AG08395 (cell line): ENCODE results near the gene PDZK1IP1.

Experiments used
- DNase-seq: peaks from one replicate; pipeline ENCODE4 v3.0.0; 2012; ENCODE audit warnings: mixed read lengths, low spot score

Gene PDZK1IP1, protein sequence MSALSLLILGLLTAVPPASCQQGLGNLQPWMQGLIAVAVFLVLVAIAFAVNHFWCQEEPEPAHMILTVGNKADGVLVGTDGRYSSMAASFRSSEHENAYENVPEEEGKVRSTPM

DNA sequence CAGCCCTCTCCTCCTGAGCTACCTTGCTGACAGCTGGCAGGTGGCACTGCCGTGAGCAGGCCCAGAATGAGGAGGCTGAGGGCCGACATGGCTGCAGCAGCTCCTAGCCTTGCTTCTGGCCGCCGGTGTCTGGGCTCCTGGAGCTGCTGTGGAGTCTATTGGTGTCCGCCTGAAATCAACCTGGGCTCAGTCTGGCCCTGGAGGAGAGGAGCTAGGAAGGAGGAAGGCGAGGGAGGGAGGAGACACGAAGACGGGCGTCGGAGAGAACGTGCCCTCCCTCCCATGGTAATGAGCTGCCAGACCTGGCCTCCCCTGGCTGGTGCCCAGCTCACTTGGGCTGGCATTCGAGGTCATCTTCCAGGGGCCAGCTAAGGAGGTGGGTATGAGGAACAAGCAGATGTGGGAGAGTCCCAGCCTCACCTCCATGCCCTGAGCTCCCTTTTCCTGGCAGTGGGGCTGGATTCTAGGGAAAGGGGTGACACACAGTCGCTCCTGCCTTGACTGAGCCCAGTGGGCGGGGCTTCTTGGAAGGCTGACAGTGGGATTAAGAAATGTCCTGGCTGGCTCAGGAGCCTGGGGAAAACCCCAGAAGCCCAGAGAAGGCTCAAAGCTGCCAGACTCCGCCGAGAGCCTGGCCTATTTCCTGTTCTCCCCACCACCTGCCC lies at the start of gene PDZK1IP1:
Gene PDZK1IP1 (minus strand): TSS at position 193 of the 665 bp plus-strand sequence. CDS start 104 bp downstream, at position 89.
- peak; percentile 90 for DNase-seq

DNA sequence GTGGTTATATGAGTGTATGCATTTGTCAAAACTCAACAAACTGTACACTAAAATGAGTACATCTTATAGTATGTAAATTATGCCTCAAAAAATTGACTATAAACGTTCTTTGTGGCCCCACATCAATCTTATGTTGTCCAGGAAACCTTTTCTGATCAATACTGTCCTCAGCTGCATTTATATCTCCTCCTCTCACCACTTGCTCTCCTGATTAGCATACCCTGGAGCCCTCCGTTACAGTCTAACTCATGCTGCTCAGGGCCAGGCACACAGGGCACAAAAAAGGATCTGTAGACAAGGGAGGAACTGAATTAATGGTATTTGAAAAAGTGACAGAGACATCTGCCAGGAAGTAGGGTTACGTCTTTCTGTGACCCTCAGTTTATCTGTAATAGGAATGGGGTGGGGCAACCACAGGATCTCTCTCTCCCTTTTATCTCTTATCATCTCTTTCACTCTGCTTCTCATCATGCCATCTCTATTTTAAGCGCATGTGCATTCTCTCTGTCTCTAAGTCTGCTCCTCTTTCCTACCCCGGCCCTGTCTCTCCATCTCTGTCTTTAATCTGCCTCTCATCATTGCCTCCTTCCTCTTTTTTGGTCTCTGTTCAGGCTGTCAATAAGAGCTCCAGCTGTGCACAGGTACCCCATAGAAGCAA lies 49.2 kb upstream of the PDZK1IP1 start:
- no peak for DNase-seq

DNA sequence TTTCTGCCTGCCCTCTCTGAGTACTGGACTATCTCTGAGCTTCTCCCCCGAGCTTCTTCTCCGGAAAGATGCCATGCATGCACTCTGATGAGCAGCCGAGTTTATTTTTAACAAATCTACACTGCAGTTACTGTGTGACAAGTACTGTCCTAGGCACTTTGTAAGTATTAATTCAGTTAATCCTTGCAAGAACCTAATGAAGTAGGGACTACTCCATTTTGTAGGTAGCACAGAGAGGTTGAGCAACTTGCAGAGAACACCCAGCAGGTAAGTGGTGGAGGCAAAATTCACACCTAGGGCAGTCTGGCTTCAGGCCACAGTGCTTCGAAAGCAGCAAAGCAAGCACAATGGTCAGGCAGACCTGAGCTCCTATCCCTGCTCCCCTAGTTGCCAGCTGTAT lies 46.0 kb upstream of the PDZK1IP1 start:
- DNase-seq = no peak

DNA sequence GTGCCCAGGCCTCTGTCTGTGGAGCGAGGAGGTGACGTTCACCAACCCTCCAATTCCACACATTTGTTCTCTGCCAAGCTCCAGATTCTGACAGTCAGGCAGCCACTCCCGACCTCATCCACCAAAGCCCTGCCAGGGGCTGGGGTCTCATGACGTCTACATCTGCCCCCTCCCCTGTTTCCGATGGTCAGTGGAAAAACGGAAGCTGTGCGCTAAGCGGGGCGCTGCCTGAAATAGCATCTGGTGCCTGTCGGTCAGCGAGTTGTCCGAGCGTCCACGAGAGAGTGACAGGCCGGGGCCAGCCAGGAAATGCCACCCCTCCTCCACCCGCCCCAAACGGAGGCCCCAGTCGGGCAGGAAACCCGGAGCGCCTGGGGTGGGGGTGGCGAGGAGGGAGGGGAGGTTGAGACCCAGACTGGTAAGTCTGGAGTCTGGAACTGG lies 45.4 kb upstream of the PDZK1IP1 start:
- no peak for DNase-seq

DNA sequence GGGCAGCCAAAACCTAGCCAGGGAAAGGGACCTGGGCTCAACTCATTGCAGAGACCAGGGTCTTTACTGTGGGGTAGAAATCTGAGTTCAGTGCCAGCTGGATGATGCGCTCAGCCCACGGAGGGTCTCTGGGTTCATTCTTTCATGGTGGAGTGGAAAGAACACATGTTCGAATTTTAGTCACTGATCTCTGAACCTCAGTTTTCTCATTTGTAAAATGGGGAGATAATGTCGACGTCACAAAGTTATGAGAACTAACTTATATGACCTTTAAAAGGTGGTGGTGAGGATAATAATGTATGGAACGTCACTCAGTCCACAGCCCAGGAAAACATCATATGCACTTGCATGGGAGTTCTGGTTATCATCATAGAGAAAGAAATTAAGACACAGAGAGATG lies 43.4 kb upstream of the PDZK1IP1 start:
- no peak for DNase-seq

DNA sequence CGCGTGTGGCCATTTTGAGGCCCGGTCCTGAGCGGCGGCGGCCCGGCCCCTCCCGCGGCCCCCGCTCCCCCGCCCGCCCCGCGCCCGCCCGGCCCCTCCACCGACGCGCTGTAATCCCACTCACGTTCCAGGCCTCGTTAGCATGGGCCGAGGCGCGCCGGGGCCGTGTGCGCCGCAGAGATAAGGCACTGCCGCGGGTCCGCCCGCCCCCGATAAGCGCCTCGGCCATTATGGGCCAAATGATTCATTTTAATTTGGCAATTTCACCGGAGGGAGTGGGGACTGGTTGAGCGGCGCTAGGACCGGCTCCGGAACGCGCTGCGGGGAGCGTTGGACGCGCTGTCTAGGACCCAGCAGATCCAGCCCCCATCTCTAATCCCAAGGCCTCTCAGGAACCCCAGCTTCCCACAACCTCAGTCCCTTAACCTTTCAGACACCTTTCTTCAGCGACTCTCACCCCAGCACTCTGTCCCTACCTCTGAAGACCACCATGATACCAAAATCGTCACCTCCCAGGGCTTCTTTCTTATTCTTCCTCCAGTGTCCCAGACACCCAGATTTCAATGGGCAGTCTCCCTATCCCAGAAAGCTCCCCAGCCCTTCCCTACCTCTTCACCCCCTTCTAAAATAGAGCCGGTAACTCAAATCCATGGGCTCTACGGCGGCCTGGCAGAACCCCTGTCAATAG lies 42.5 kb upstream of the PDZK1IP1 start, which contains the start of gene TAL1:
Gene TAL1 (minus strand): TSS at position 39 of the 688 bp plus-strand sequence. CDS start 6,337 bp downstream, outside the sequence.
- no peak for DNase-seq

DNA sequence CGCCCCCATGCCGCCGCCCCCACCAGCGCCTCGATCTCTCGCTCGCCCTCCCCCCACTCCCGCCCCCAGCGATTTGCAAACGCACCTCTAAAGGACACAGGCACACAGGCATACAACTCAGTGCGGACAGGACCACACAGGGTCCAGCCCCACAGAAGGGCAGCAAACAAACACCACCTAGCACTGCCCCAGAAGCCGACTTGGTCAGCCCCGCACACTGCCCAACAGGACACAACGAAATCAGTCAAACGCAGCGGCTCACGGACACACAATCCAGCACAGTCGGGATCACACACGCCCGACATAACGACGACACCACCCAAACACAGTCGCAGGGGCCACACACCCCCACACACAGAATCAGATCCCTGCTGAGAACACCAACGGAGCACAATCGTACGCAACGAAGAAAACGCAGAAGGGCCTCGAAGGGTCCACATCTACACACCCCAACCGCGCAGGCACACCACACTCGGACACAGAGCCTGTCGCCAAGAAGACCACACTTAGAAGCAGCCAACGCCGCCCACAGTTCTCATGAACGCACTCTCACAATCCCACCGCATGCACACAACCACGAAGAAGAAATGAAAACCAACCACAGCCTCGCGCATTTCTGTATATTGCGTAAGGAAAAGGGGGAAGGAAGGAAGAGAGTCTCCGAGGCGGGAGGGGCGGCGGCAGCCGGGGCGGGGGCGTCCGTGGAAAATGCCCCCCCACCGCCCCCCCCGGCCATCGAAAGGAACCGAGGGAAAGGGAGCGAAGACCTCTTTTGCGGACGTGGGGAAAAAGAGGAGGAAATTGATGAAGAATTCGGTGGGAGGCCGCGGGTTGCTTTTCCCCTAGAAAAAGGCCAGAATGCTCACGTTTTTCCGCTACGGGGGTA lies 41.7 kb upstream of the PDZK1IP1 start:
- no peak for DNase-seq

DNA sequence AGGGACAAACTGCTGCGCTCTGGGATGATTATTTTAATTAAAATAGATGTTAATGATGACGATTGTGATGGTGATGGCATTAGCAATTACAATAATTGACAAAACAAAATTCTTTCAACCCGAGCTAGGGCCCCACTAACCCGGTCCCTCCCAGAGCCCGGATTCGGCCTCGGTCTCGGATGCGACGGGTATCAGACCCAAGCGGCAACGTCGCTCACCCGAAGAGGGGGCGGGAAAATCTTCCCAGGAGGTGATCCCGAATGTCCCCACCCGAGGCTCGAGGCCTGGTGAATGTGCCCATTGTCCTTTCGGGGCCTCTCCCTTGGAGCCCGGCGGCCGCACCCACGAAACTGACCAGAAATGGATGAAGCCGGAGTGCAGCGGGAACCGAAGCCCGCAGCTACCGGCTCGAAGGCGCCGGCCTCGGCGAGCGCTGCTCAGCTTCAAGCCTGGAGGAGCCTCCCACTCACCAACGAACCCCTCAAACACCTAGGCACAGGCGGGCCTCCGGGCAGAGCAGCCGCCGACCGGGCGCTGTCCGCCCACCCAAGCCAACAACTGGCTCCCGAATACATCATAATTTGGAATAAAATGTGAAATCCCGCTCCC lies 41.0 kb upstream of the PDZK1IP1 start:
- DNase-seq = no peak

DNA sequence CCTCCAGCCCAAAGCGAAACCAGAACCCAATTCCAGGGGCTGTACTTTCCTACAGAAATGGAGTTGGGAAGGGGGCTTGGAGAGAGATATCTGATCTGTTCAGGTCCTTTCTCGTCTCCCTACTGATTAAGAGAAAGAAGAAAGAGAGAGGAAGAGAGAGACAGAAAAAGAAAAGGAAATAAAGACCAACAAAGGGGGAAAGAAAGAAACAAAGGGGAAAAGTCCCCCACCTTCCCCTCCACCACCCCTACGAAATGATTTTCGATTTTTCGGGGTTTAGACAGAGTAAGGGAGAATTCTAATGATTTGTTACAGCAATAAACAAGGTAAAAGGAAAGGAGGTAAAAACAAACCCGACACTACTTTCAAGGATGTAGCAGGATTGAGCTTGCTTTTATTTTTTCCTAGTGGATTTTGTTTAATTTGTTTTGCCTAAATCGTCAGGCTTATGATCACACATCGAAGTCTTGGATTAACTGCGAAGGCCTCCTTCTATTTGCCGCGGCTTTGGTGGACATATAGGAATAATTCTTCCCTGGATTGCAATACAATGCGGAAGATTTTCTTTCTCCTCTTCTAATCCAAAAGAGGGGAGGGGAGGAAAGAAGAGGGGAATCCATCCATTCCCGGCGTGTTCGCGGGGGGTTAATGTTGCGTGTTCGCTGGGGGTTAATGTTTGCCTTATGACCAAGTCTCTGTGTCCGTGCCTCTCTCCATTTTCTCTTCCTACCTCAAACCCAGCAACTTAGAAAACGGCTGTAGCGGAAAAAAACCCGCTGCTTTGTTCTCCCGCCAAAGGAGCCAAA lies 40.3 kb upstream of the PDZK1IP1 start:
- no peak for DNase-seq

DNA sequence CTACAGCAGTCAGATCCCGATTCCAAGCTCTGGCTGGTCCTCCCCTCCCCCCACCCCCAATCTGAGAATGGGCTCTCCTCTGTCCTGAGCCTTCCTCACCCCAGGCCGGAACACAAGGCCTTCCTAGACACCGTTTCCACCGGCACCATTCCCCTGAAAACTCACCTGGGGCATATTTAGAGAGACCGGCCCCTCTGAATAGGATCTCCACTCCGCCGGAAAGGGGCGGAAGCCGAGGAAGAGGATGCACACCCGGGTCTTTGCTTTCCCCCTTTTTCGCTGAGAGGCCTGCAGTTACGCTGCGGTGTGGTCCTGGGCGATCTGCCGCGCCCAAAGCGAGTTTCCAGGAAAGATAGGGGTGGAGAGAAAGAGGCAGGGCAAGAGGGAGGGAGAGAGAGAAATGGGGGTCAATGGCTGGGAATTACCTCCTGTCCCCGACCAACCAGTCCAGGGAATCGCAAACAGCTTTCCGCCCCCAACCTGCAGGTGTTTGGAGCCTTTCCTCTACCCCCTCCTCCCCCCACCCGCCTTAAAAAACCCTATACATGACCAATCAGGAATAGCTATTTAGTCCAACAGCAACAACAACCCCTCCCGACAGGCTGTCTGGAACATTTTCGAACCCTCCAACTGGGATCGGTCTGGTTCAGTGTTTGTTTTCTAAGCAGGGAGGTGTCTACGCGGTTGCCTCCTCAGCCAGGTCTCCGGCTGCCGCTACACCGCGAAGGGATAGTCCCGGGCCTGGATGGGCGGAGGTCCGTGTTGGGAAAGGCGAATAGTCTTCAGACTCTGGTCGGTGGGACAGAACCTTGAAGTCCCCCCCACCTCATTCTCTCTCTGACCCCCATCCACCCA lies 39.4 kb upstream of the PDZK1IP1 start:
- DNase-seq = no peak

DNA sequence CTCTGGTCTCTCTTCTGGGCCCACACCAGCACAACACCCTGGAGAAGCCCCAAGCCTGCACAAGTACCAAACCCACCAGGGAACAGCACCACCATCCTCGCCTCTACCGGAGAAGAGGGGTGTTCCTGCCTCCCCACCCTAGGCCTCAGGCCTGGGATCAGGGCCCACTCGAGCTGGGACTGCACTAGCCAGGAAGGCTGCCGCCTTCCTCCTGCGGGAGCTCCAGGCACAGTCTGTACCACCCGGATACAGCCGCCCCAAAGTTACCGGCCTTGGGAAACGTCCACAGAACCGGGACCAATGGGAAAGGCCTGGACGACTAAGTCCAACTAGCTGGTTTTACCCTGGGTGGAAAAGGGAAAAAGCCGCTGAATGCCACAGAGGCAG lies 38.8 kb upstream of the PDZK1IP1 start:
- no peak for DNase-seq

DNA sequence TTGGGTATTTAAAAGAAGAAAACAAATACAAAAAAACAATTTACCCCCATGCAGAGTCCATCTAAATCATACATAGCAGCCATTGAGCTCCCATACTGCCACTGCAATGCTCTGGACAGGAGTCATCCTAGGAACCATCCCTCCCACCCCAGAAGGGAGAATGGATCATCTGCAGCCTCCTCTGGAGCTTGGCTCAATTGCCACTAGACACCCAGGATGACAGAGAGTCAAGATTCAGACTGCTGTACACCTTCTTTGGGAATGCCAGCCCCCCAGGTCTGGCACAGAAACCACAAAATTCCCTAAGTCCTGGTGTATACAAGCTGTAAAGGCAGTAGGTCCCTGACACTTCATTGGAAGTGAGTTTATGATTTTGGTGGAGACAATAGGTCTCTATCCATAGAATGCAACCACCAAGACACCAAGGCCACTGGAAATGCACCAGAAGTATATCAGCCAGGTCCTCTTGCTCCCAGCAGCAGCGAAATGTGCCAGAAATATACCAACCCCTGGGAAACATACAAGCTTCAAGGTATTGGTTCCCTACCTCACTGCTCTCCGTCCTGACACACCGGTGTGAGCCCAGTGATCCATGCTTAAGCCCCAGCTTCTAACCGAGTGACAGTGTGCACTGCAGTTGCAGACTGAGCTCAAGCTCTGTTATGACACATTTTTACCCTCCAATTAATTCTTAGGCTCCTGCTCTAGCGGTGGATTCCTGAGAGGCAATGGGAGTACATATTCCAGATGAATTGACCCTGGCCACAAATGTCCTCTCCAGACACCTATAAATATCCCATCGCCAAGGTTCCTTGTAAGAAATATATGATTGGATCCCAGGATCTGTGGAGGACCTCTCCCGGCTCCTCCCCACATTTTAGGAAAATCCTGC lies 37.8 kb upstream of the PDZK1IP1 start:
- no peak for DNase-seq

DNA sequence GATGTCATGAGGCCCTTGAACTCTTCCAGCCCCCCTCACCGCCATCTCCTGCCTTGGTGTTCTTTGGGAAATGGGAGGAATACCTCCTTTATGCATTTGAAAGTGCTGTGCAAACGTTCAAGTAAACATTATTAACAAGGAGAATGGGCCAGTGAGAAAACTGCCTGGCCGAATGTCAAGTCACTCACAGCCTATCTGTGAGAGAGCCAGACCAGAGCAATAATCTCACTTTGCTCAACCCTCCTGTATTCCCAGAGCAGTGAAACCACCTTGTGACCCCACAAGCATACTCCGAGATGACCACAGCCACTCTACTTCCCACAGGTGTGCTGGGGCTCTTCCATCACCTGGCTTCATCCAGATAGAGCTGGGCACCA lies 37.0 kb upstream of the PDZK1IP1 start:
- no peak for DNase-seq

DNA sequence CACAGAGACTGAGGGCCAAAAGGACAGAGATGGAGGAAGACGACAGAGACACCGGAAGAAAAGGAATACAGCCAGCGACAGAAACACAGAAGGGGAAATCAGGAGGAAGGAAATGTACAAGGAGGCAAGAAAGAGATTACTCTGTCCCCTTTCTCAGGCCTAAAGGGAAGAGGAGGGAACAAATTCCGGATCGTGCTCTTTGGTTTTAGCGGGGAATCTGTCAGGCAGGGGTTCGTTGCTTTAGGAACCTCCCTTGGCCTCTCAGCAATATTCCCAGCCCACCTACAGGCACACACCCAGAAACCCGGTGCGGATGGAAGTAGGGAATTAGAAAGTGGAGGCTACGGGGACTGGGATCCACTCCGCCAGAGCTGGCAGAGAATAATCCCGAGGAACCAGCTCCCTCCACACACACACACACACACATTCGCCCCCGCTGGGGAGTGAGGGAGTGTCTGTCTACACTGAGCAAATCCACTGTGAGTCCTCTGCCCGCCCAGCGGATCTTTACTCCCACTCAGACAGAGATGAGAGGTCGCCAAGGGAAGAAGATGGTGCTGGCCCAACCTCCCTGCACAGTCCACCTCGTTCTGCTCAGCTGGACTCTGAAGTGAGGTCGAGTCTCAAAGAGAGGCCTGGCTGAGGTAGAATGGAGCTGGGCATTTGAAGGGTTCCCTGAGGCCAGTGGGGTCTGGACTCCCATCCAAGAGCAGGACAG lies 36.4 kb upstream of the PDZK1IP1 start:
- DNase-seq = no peak

DNA sequence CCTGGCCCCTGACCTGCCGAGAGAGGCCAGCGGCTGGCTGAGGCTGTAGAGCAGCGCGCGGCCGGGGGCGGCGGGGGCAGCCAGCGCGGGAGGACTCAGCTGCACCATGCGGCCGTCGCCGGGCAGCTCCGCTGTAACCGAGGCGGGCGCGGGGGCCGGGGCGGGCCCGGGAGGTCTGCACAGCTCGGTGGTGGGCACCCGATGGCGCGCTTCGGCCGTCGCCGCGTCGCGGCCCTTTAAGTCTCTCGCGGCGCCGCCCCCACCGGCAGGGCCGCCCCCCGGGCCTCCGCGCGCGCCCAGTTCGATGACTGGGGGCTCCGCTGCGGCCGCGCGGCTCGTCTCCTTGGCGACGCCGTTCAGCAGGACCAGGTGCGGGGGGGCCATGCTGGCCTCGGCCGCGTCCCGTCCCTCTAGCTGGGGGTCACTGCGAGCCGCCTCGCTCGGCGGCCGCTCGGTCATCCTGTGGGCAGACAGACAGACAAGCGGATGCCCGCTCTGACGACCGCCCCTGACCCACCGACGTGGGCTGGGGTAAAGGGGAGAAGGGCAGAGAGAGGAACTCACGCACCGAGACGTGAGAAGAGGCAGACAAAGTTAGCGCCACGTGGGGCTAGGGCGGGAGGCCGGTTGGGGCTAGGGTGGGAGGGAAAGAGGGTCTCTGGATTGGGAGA lies 35.7 kb upstream of the PDZK1IP1 start:
- no peak for DNase-seq

DNA sequence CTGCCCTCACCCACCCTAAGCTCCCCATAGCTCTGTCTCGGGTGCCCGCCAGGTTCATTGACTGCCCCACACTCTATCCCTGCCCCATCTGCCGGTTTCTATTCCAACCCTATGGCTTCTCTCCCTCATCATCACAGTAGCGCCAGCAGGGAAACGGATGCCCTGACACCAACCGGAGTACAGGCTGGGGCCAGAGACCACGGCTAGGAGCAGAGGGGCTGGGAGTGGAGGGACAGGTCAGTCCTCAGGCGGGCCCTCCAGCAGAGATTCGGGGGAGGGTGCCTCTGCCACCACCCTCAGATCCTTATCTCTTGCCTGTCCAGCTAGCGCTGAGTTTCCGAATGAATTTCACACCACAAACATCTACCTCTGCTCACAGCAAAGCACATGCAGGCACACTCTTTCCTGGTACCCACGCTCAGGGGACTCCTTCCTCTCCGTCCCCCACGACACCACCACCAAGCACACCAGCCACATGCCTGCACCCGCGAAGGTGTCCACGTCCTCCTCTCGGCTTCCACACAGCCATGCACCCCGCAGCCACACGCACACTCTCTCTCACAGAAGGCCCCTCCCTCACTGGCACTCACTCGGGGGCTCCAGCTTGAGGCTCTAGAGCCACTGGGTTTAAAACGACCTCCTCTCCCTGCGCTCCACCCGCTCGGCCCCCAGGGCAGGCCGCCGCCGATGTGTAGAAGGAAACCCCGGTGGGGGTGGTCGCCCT lies 35.0 kb upstream of the PDZK1IP1 start:
- no peak for DNase-seq
